K562 (cell line): Measurements from ENCODE around the gene PDLIM7. TPM values are rescaled to one million over a fixed set of nuclear protein-coding genes. Genes with fewer than 3 reads are reported as not detected.

Experiments
- ATF2 ChIP-seq: sonication (generic); formaldehyde crosslinking; IDR thresholded peaks from 2 replicates; pipeline ENCODE4 v1.8.1; 2022; ENCODE audit warnings: missing genetic modification reagents
- CHD2 ChIP-seq: IDR thresholded peaks from 2 replicates; pipeline ENCODE4 v1.6.1; 2011; ENCODE audit warnings: low read depth, low read length
- CTBP1 ChIP-seq: fragments of 450-650 bp; IDR thresholded peaks from 2 replicates; pipeline ENCODE4 v1.6.1; 2016; ENCODE audit warnings: borderline replicate concordance
- MYBL2 ChIP-seq, 2 experiments: fragments of 450-650 bp in 1 of 2; sonication (generic) in 1 of 2; formaldehyde crosslinking in 1 of 2; IDR thresholded peaks; 2 replicates each; pipeline versions ENCODE4 v1.6.1 to v1.8.1; 2017 to 2022; ENCODE audit warnings: borderline replicate concordance in 1 of 2, inconsistent platforms in 1 of 2, low read depth in 1 of 2, mild to moderate bottlenecking in 1 of 2, missing genetic modification reagents in 1 of 2, moderate library complexity in 1 of 2
- NRF1 ChIP-seq, 2 experiments: fragments of 450-650 bp; IDR thresholded peaks in 1 of 2; conservative IDR thresholded peaks in 1 of 2; 2 replicates each; pipeline ENCODE4 v1.6.1; 2014; ENCODE audit warnings: mild to moderate bottlenecking in 2 of 2
- POLR2AphosphoS5 ChIP-seq: IDR thresholded peaks from 2 replicates; pipeline ENCODE4 v1.6.1; 2011; ENCODE audit warnings: mild to moderate bottlenecking, low read depth, low read length, moderate library complexity; ENCODE audit not compliant: control insufficient read depth, insufficient read depth
- RBM15 ChIP-seq: fragments of 200-400 bp; formaldehyde crosslinking; IDR thresholded peaks from 2 replicates; pipeline ENCODE4 v1.6.1; 2018; ENCODE audit warnings: mild to moderate bottlenecking, low read length, moderate library complexity; ENCODE audit not compliant: insufficient read depth
- RBM17 ChIP-seq: fragments of 200-400 bp; formaldehyde crosslinking; IDR thresholded peaks from 2 replicates; pipeline ENCODE4 v1.6.1; 2017; ENCODE audit warnings: low read depth, mild to moderate bottlenecking, low read length, borderline replicate concordance
- SMAD1 ChIP-seq: fragments of 150-350 bp; IDR thresholded peaks from 2 replicates; pipeline ENCODE4 v1.6.1; 2014; ENCODE audit warnings: low read length, low read depth; ENCODE audit not compliant: partially characterized antibody
- SNIP1 ChIP-seq: fragments of 450-650 bp; IDR thresholded peaks from 2 replicates; pipeline ENCODE4 v1.7.1; 2017; ENCODE audit warnings: low read depth, mild to moderate bottlenecking
- THRB ChIP-seq: fragments of 450-650 bp; formaldehyde crosslinking; conservative IDR thresholded peaks from 2 replicates; pipeline ENCODE4 v1.4.0; 2022; ENCODE audit warnings: mild to moderate bottlenecking, missing genetic modification characterization
- ZBED1 ChIP-seq: IDR thresholded peaks from 2 replicates; pipeline ENCODE4 v1.6.1; 2014
- ZKSCAN8 ChIP-seq: fragments of 200-800 bp; sonication (Bioruptor generic); IDR thresholded peaks from 2 replicates; pipeline ENCODE4 v1.6.1; 2016; ENCODE audit warnings: missing genetic modification characterization, missing compliant biosample characterization
- ZNF165 ChIP-seq: fragments of 250-450 bp; sonication (Bioruptor Pico); IDR thresholded peaks from 2 replicates; pipeline ENCODE4 v1.4.0; 2020; ENCODE audit warnings: borderline replicate concordance
- ZNF444 ChIP-seq: fragments of 250-450 bp; sonication (Bioruptor Pico); IDR thresholded peaks from 2 replicates; pipeline ENCODE4 v1.4.0; 2020; ENCODE audit warnings: mild to moderate bottlenecking, moderate library complexity
- ZNF644 ChIP-seq: fragments of 200-800 bp; sonication (Bioruptor generic); IDR thresholded peaks from 2 replicates; pipeline ENCODE4 v1.6.1; 2016; ENCODE audit warnings: low read depth, missing genetic modification characterization, missing compliant biosample characterization
- ZNF695 ChIP-seq: fragments of 450-650 bp; formaldehyde crosslinking; IDR thresholded peaks from 2 replicates; pipeline ENCODE4 v1.4.0; 2020; ENCODE audit warnings: mild to moderate bottlenecking, moderate library complexity
- polyA plus RNA-seq, 8 experiments: library from polyadenylated mRNA; depleted of rRNA in 4 of 8; stranded (reverse) in 5 of 8; unstranded in 3 of 8; fragments of >200 nt; fragmentation: Nextera tagmentation in 2 of 8; fragmentation: Illumina TruSeq in 1 of 8; extraction: Ambion mirVana in 2 of 8; extraction: Trizol in 1 of 8; gene quantifications; 2 replicates each; pipeline versions ENCODE4 v1.2.1 to v1.2.3, GENCODE V29; 2011 to 2014; ENCODE audit warnings: inconsistent platforms in 1 of 8, missing spikeins in 1 of 8
- total RNA-seq, 7 experiments: library from RNA; depleted of rRNA in 6 of 7; stranded (reverse); fragments of >200 nt in 6 of 7; fragmentation: Illumina TruSeq in 2 of 7; extraction: Trizol in 2 of 7; gene quantifications; 2 replicates each; pipeline versions ENCODE4 v1.2.1 to v1.2.3, GENCODE V29; 2011 to 2021; ENCODE audit warnings: low replicate concordance in 1 of 7
- TF ChIP-seq, protein P1 (sequence below): sonication (generic); formaldehyde crosslinking; IDR thresholded peaks from 2 replicates; pipeline ENCODE4 v1.5.0; 2020; ENCODE audit warnings: missing genetic modification reagents
- TF ChIP-seq, protein P2 (sequence below): fragments of 250-450 bp; sonication (Bioruptor Pico); IDR thresholded peaks from 2 replicates; pipeline ENCODE4 v1.8.0; 2021; ENCODE audit warnings: moderate library complexity, mild to moderate bottlenecking, inconsistent platforms

Gene PDLIM7
- total and polyA plus RNA-seq, 9 of the 15 experiments (the other 6 are each of a cell fraction or from before 2014, with no cell fraction given) = 2.1 to 124 (median 32.6) TPM

- TF ChIP-seq RBM17 (no peak), MYBL2 (IDR thresholded peaks at IDR 0.05; ENCODE audit: low read depth) (no peak), MYBL2 (CRISPR knock-in tag; IDR thresholded peaks at IDR 0.05; ENCODE audit: borderline replicate concordance) (no peak), CHD2 (no peak), ZBED1 (no peak), THRB (no peak), SNIP1 (no peak), RBM15 (0 out of 2 replicates have a peak, but pooled peaks have one; percentile 63), ZNF444 (CRISPR knock-in tag) (no peak), ZKSCAN8 (CRISPR knock-in tag) (no peak), CTBP1 (peak; percentile 86), ZNF644 (tag) (no peak), ZNF695 (CRISPR knock-in tag) (no peak), SMAD1 (no peak), ATF2 (no peak), NRF1 (conservative IDR thresholded peaks at IDR 0.05 in 1 of 2, IDR thresholded peaks at IDR 0.05 in 1 of 2) (peak; percentile 36 to 53; a peak in 2 of 4 replicates), POLR2AphosphoS5 (peak; percentile 75), ZNF165 (CRISPR knock-in tag) (no peak)
- TF ChIP-seq, protein P1, sequence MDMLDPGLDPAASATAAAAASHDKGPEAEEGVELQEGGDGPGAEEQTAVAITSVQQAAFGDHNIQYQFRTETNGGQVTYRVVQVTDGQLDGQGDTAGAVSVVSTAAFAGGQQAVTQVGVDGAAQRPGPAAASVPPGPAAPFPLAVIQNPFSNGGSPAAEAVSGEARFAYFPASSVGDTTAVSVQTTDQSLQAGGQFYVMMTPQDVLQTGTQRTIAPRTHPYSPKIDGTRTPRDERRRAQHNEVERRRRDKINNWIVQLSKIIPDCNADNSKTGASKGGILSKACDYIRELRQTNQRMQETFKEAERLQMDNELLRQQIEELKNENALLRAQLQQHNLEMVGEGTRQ (CRISPR knock-in tag) = no peak
- TF ChIP-seq, protein P2, sequence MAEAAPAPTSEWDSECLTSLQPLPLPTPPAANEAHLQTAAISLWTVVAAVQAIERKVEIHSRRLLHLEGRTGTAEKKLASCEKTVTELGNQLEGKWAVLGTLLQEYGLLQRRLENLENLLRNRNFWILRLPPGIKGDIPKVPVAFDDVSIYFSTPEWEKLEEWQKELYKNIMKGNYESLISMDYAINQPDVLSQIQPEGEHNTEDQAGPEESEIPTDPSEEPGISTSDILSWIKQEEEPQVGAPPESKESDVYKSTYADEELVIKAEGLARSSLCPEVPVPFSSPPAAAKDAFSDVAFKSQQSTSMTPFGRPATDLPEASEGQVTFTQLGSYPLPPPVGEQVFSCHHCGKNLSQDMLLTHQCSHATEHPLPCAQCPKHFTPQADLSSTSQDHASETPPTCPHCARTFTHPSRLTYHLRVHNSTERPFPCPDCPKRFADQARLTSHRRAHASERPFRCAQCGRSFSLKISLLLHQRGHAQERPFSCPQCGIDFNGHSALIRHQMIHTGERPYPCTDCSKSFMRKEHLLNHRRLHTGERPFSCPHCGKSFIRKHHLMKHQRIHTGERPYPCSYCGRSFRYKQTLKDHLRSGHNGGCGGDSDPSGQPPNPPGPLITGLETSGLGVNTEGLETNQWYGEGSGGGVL (CRISPR knock-in tag) = no peak
Measured at GRCh38 chr5:177491429-177491945, 5.9 kb downstream of the PDLIM7 start (continued).
